GM12874 (cell line): ENCODE results near the gene SLC49A3.

Experiments
- TF ChIP-seq, protein P1 (sequence below): IDR thresholded peaks from 2 replicates; pipeline ENCODE4 v1.5.1; 2011; ENCODE audit warnings: low read depth, mild to moderate bottlenecking, control low read depth, low read length, moderate library complexity; ENCODE audit not compliant: insufficient read depth

Gene SLC49A3

GRCh38 chr4:688854-689681, at the start of gene SLC49A3:
Gene SLC49A3 (minus strand): TSS chr4:689151. CDS start chr4:689127, 24 bp downstream.
- TF ChIP-seq, protein P1, sequence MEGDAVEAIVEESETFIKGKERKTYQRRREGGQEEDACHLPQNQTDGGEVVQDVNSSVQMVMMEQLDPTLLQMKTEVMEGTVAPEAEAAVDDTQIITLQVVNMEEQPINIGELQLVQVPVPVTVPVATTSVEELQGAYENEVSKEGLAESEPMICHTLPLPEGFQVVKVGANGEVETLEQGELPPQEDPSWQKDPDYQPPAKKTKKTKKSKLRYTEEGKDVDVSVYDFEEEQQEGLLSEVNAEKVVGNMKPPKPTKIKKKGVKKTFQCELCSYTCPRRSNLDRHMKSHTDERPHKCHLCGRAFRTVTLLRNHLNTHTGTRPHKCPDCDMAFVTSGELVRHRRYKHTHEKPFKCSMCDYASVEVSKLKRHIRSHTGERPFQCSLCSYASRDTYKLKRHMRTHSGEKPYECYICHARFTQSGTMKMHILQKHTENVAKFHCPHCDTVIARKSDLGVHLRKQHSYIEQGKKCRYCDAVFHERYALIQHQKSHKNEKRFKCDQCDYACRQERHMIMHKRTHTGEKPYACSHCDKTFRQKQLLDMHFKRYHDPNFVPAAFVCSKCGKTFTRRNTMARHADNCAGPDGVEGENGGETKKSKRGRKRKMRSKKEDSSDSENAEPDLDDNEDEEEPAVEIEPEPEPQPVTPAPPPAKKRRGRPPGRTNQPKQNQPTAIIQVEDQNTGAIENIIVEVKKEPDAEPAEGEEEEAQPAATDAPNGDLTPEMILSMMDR, result no peak

GRCh38 chr4:735583-735982, 46.6 kb upstream of the SLC49A3 start:
- TF ChIP-seq, protein P1, result no peak

GRCh38 chr4:734951-735350, 46.0 kb upstream of the SLC49A3 start:
- TF ChIP-seq, protein P1, result no peak

GRCh38 chr4:734075-734474, 45.1 kb upstream of the SLC49A3 start:
- TF ChIP-seq, protein P1, result no peak

DNA sequence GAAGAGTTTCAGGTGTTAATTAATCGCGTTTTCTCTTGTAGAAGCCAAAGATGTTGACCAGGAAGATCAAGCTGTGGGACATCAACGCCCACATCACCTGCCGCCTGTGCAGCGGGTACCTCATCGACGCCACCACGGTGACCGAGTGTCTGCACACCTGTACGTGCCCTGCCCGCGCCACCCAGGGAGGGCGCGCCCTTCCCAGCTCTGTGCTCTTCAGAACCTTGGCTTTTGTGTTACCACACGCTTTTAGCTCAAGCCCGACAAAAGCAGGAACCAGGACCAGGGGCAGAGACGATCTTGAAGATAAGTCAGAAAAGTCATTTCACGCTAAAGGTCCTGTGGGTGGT, 44.7 kb upstream of the SLC49A3 start:
- TF ChIP-seq, protein P1, result no peak

- TF ChIP-seq, protein P1, result no peak
These were observed 44.1 kb upstream of the SLC49A3 start for GRCh38 chr4:732911-733630.

GRCh38 chr4:732486-732885, 43.5 kb upstream of the SLC49A3 start:
- TF ChIP-seq, protein P1, result no peak
